ENCODE data around the gene ITPRIP. TPM values are rescaled to one million over a fixed set of nuclear protein-coding genes. Genes with fewer than 3 reads are reported as not detected.

The ITPRIP gene
- total and polyA plus RNA-seq, 4 donors: 21.7 to 44.7 (median 29.9) TPM

DNA sequence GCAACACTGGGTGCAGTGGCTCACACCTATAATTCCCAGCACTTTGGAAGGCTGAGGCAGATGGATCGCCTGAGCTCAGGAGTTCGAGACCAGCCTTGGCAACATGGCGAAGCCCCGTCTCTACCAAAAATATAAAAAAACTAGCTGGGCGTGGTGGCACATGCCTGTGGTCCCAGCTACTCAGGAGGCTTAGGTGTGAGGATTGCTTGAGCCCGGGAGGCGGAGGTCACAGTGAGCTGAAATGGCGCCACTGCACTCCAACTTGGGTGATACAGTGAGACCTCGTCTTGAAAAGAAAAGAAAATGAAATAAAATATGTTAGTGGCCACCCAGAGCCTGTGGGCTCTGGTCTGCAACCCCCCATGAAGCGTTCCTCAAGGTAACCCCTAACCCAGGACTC is 13.3 kb downstream of the ITPRIP start:
- Histone ChIP-seq H3K27me3 (ENCODE audit: control insufficient read depth in 3 of 3, insufficient read depth in 3 of 3, low read length in 2 of 3) (no peaks in the 10 kb centered on the region), H3K4me1 (ENCODE audit: control insufficient read depth in 5 of 5, insufficient read depth in 5 of 5, low read length in 5 of 5) (peaks cover 35 to 81% (median 53%) of the 10 kb centered on the region in 5 donors), H3K9ac (ENCODE audit: insufficient read depth in 1 of 2, low read length in 2 of 2) (no peak overlapping the region), H3K9me3 (ENCODE audit: control insufficient read depth in 4 of 4, insufficient read depth in 3 of 4, low read length in 3 of 4) (no peaks in the 10 kb centered on the region), H3K36me3 (ENCODE audit: control insufficient read depth in 4 of 4, insufficient read depth in 4 of 4, low read length in 4 of 4) (peaks cover 0 to 7% (median 0%) of the 10 kb centered on the region in 4 donors), H3K4me3 (no peak overlapping the region), H3K27ac (ENCODE audit: low read depth in 1 of 2, low read length in 1 of 2) (peak overlapping the region; percentile 83 to 94)
- ATAC-seq (ENCODE audit: insufficient read depth, low FRiP score) (no peak), DNase-seq (no peak)
- 91% methylated on average over 10 of the region's 10 CpGs for WGBS, 2 donors
- TF ChIP-seq, protein P1, sequence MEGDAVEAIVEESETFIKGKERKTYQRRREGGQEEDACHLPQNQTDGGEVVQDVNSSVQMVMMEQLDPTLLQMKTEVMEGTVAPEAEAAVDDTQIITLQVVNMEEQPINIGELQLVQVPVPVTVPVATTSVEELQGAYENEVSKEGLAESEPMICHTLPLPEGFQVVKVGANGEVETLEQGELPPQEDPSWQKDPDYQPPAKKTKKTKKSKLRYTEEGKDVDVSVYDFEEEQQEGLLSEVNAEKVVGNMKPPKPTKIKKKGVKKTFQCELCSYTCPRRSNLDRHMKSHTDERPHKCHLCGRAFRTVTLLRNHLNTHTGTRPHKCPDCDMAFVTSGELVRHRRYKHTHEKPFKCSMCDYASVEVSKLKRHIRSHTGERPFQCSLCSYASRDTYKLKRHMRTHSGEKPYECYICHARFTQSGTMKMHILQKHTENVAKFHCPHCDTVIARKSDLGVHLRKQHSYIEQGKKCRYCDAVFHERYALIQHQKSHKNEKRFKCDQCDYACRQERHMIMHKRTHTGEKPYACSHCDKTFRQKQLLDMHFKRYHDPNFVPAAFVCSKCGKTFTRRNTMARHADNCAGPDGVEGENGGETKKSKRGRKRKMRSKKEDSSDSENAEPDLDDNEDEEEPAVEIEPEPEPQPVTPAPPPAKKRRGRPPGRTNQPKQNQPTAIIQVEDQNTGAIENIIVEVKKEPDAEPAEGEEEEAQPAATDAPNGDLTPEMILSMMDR (IDR thresholded peaks at IDR 0.05; ENCODE audit: control extremely low read depth, extremely low read depth): no peak

DNA sequence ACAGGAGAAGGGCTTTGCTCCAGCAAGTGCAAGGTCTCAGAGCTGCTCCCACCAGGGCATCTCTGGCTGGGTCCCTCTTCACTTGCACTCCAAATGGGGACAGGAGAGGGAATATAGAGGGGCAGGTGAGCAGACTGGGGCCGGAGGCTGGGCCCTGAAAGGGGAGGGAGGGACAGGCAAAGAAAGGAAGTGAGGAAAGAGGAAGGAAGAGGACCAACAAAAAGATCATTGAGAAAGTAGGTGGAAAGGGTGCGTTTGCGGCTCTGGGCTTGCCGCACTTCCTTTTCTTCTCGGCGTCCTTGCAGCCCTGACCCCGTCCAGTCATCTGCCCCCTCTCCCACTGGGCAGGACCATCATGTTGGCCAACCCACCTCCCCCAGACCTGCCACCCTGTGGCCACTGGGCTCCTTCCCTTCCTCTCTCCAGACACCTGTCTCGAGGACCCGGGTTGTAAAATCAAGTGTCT is 14.0 kb downstream of the ITPRIP start:
- no peak for DNase-seq
- peak; percentile 7 for ATAC-seq (ENCODE audit: insufficient read depth, low FRiP score)
- TF ChIP-seq, protein P1 (IDR thresholded peaks at IDR 0.05; ENCODE audit: control extremely low read depth, extremely low read depth): no peak

DNA sequence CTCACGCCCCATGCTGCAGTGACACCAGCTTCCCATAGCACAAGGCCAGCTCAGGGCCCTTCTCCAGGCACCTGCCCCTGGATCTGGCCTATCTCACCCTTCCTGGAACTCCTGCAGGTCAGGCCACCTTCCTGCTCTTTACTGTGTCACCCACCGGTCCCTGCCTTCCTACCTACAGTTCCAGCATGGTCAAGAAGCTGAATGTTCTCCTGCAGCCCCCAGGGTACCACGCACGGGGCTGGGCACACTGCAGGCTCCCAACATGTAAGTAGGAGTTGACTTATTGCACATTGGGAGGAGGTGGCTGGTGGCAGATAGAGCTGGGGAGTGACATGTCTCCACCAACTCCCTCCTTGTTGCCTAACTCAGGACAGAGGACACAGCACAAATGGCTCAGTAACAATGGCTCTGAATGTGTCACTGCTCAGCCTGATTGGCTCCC is 14.5 kb downstream of the ITPRIP start:
- Histone ChIP-seq H3K4me1 (ENCODE audit: control insufficient read depth in 5 of 5, insufficient read depth in 5 of 5, low read length in 5 of 5) (peaks cover 28 to 81% (median 52%) of the 10 kb centered on the region in 5 donors), H3K9me3 (ENCODE audit: control insufficient read depth in 4 of 4, insufficient read depth in 3 of 4, low read length in 3 of 4) (no peaks in the 10 kb centered on the region), H3K4me3 (no peak overlapping the region), H3K9ac (ENCODE audit: insufficient read depth in 1 of 2, low read length in 2 of 2) (no peak overlapping the region), H3K36me3 (ENCODE audit: control insufficient read depth in 4 of 4, insufficient read depth in 4 of 4, low read length in 4 of 4) (peaks cover 0 to 7% (median 0%) of the 10 kb centered on the region in 4 donors), H3K27me3 (ENCODE audit: control insufficient read depth in 3 of 3, insufficient read depth in 3 of 3, low read length in 2 of 3) (no peaks in the 10 kb centered on the region), H3K27ac (ENCODE audit: low read depth in 1 of 2, low read length in 1 of 2) (peak overlapping the region; percentile 33 to 39)
- WGBS, 2 donors: 55 to 82% methylated on average over 4 of the region's 4 CpGs
- TF ChIP-seq, protein P1 (IDR thresholded peaks at IDR 0.05; ENCODE audit: control extremely low read depth, extremely low read depth): no peak
- DNase-seq: no peak
- no peak for ATAC-seq (ENCODE audit: insufficient read depth, low FRiP score)

More for the DNA sequence above, 14.0 kb downstream of the ITPRIP start:
- H3K9ac ChIP-seq (ENCODE audit: insufficient read depth in 1 of 2, low read length in 2 of 2): no peak overlapping the region
- H3K9me3 ChIP-seq (ENCODE audit: control insufficient read depth in 4 of 4, insufficient read depth in 3 of 4, low read length in 3 of 4): no peaks in the 10 kb centered on the region
- no peak overlapping the region for H3K4me3 ChIP-seq
- 26 to 51% methylated on average over 8 to 9 of the region's 9 CpGs for WGBS, 2 donors
- H3K4me1 ChIP-seq (ENCODE audit: control insufficient read depth in 5 of 5, insufficient read depth in 5 of 5, low read length in 5 of 5): peaks cover 32 to 78% (median 52%) of the 10 kb centered on the region in 5 donors
- H3K36me3 ChIP-seq (ENCODE audit: control insufficient read depth in 4 of 4, insufficient read depth in 4 of 4, low read length in 4 of 4): peaks cover 0 to 7% (median 0%) of the 10 kb centered on the region in 4 donors
- no peaks in the 10 kb centered on the region for H3K27me3 ChIP-seq (ENCODE audit: control insufficient read depth in 3 of 3, insufficient read depth in 3 of 3, low read length in 2 of 3)
- peak overlapping the region in 1 of 2 donors; percentile 33 for H3K27ac ChIP-seq (ENCODE audit: low read depth in 1 of 2, low read length in 1 of 2)

DNA sequence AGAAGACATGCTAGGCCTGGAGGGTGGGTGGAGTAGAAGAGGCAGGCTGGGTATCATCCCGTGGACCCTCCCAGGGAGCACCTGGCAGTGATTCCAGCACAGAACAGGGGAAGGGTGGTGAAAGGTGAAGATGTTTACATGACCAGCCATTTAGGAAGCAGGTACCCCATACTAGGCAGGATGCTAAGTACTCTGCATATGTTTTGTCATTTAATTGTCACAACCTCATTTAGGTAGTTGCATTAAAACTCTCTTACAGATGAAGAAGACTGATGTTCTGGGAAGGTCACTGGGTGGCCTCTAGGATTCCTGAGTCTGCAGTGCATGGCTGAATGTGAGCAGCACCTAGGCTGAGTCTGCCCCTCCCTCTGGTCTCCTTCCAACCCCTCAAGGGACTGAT is 15.2 kb downstream of the ITPRIP start:
- Histone ChIP-seq H3K36me3 (ENCODE audit: control insufficient read depth in 4 of 4, insufficient read depth in 4 of 4, low read length in 4 of 4) (peaks cover 0 to 7% (median 0%) of the 10 kb centered on the region in 4 donors), H3K4me3 (no peak overlapping the region), H3K4me1 (ENCODE audit: control insufficient read depth in 5 of 5, insufficient read depth in 5 of 5, low read length in 5 of 5) (peaks cover 22 to 78% (median 45%) of the 10 kb centered on the region in 5 donors), H3K27ac (ENCODE audit: low read depth in 1 of 2, low read length in 1 of 2) (peak overlapping the region; percentile 33 to 39), H3K9me3 (ENCODE audit: control insufficient read depth in 4 of 4, insufficient read depth in 3 of 4, low read length in 3 of 4) (no peaks in the 10 kb centered on the region), H3K9ac (ENCODE audit: insufficient read depth in 1 of 2, low read length in 2 of 2) (no peak overlapping the region), H3K27me3 (ENCODE audit: control insufficient read depth in 3 of 3, insufficient read depth in 3 of 3, low read length in 2 of 3) (no peaks in the 10 kb centered on the region)
- DNase-seq (no peak), ATAC-seq (ENCODE audit: insufficient read depth, low FRiP score) (no peak)
- TF ChIP-seq, protein P1 (IDR thresholded peaks at IDR 0.05; ENCODE audit: control extremely low read depth, extremely low read depth): no peak
- 61 to 88% methylated on average over 1 of the region's 1 CpG for WGBS, 2 donors
